ENCODE data around the gene MYL4. TPM values are rescaled to one million over a fixed set of nuclear protein-coding genes. Genes with fewer than 3 reads are reported as not detected.
"Not testable (repeated sequence)": the region's sequence is repeated elsewhere in the genome, so short reads cannot be mapped to it uniquely, and the experiment has no call there.

Gene MYL4
- total RNA-seq, 2 experiments from 2014 or later = not detected

DNA sequence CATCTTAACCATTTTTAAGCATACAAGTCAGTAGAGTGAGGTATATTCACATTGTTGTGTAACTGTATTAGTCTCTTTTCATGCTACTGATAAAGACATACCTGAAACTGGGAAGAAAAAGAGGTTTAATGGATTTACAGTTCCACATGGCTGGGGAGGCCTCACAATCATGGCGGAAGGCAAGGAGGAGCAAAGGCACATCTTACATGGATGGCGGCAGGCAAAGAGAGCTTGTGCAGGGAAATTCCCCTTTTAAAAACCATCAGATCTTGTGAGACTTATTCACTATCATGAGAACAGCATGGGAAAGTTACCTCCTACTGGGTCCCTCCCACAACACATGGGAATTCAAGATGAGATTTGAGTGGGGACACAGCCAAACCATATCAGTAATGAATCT is 14.9 kb downstream of the MYL4 start:
- DNase-seq; H3K9me3 Mint-ChIP-seq; POLR2A ChIA-PET; H3K36me3 Mint-ChIP-seq; H3K4me3 Mint-ChIP-seq; intact Hi-C loops (cut with micrococcal nuclease); H3K27ac Mint-ChIP-seq; H3K27me3 Mint-ChIP-seq; CTCF ChIA-PET: not testable (repeated sequence)
- peaks cover 16% of the 10 kb centered on the region for H3K4me1 Mint-ChIP-seq (ENCODE audit: low read depth)

DNA sequence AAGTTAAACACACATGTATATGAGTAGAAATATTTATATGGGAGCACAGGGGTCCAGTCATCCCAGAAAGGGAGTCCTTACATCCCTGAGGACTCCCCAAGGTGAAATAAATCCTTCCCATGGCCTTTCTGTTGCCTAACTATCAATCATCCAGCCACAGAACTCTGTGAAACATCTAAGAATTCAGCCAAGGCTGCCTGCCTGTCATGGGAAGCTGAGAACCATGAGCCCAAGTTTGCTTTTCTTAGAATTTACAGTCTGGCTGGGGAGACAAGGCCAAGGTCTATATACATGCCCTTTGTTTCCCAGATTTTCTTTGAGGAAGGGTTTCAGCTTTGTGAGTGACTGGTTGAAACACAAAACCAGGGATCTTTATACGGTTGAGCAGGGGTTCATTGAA is 15.8 kb downstream of the MYL4 start:
- no peak overlapping the region for H3K27ac Mint-ChIP-seq
- H3K4me1 Mint-ChIP-seq (ENCODE audit: low read depth) = peaks cover 16% of the 10 kb centered on the region
- no peak for DNase-seq
- ChIA-PET CTCF (interaction anchor here (2.1 kb wide), 1 partner anchor 91 kb away, joined by 9 read pairs; no protein-coding TSS in a partner anchor), POLR2A (no interaction called here)
- no peaks in the 10 kb centered on the region for H3K27me3 Mint-ChIP-seq
- intact Hi-C loops (cut with micrococcal nuclease) = no loop called here
- H3K9me3 Mint-ChIP-seq = peaks cover 7% of the 10 kb centered on the region
- no peak overlapping the region for H3K4me3 Mint-ChIP-seq
- no peaks in the 10 kb centered on the region for H3K36me3 Mint-ChIP-seq

DNA sequence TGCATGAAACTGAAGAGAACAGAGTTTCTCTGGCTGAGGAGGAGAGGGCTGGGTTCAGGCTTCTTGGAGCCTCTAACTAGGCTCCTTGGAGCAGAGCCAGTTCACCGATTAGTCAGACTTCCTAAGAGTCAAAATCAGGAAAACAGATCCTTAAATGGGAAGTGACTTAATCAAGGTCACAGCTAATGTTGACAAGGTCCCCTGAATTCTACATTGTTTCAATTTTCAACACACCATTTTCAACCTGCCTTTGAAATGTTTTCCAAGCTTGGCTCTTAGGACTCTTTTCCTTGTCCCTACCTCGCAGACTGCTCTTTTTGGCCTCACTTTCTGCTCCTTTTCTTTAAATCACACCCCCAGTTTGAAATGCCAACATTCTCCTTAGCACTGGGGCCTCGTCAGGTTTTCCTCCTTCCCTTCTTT is 16.3 kb downstream of the MYL4 start:
- Mint-ChIP-seq H3K27me3 (no peaks in the 10 kb centered on the region), H3K9me3 (peaks cover 7% of the 10 kb centered on the region), H3K4me1 (ENCODE audit: low read depth) (peaks cover 15% of the 10 kb centered on the region), H3K4me3 (no peak overlapping the region), H3K36me3 (no peaks in the 10 kb centered on the region), H3K27ac (no peak overlapping the region)
- POLR2A ChIA-PET = no interaction called here
- CTCF ChIA-PET = interaction anchor here (2.1 kb wide), 1 partner anchor 90 kb away, joined by 9 read pairs; no protein-coding TSS in a partner anchor
- intact Hi-C loops (cut with micrococcal nuclease) = no loop called here
- no peak for DNase-seq

DNA sequence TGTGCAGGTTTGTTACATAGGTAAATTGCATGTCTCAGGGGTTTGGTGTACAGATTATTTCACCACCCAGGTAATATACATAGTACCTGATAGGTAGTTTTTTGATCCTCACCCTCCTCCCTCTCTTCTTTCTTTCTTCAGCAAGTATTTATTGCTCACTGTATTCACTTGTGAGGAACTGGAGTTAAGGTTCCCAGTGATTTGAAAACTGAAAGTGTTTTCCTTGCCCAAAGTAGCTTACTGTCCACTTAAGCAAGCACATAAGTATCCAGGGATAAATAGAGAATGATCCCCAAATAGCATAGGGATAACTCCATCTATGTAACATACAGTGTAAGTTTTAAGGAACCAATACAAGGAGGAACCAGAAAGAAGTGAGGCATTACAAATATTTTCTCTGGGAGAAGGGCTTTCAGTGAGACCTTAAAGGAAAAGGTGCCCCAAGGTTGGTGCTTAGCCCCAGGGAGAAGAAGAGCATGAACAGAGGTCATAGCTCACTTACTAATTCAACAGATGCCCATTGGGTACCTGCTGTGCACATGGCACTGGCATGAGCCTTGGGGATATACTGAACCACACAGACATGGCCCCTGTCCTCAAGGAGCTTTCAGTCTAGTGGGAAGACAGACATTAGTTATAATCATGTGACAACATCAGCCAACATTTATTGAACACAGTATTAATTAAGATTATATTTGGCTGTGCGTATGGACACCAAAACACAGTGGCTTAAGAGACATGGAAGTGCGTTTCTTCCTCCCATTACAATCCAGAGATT is 17.0 kb downstream of the MYL4 start:
- POLR2A ChIA-PET = no interaction called here
- Mint-ChIP-seq H3K9me3 (peaks cover 7% of the 10 kb centered on the region), H3K27me3 (no peaks in the 10 kb centered on the region), H3K4me1 (ENCODE audit: low read depth) (peaks cover 11% of the 10 kb centered on the region), H3K36me3 (no peaks in the 10 kb centered on the region), H3K4me3 (no peak overlapping the region), H3K27ac (no peak overlapping the region)
- intact Hi-C loops (cut with micrococcal nuclease) = no loop called here
- DNase-seq = no peak
- CTCF ChIA-PET = interaction anchor here (2.1 kb wide), 1 partner anchor 90 kb away, joined by 9 read pairs; no protein-coding TSS in a partner anchor

DNA sequence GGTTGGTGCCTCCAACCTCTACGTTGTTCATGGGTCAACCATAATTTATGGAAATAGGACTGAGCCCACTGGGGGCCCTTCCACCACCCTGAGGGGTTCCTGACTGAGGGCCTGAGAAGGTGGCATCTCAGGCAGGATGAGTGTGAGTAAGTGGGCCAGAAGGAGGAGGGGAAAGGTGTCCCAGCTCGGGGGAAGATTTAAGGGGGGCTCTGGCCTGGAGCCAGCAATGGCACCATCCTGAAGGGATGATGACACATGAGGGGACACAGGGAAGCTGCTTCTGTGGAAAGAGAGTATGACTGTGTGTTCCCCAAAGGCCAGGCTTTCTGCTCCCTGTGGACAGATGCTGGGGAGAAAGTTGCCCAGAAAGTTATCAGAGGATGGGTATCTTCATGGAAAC is 18.7 kb downstream of the MYL4 start:
- peaks cover 11% of the 10 kb centered on the region for H3K4me1 Mint-ChIP-seq (ENCODE audit: low read depth)
- intact Hi-C loops (cut with micrococcal nuclease) = no loop called here
- no peak for DNase-seq
- H3K4me3 Mint-ChIP-seq = no peak overlapping the region
- H3K27ac Mint-ChIP-seq = no peak overlapping the region
- no peaks in the 10 kb centered on the region for H3K36me3 Mint-ChIP-seq
- H3K27me3 Mint-ChIP-seq = no peaks in the 10 kb centered on the region
- CTCF ChIA-PET = interaction anchor here (4.1 kb wide), 1 partner anchor 87 kb away, joined by 74 read pairs; no protein-coding TSS in a partner anchor
- POLR2A ChIA-PET = no interaction called here
- H3K9me3 Mint-ChIP-seq = peaks cover 7% of the 10 kb centered on the region

DNA sequence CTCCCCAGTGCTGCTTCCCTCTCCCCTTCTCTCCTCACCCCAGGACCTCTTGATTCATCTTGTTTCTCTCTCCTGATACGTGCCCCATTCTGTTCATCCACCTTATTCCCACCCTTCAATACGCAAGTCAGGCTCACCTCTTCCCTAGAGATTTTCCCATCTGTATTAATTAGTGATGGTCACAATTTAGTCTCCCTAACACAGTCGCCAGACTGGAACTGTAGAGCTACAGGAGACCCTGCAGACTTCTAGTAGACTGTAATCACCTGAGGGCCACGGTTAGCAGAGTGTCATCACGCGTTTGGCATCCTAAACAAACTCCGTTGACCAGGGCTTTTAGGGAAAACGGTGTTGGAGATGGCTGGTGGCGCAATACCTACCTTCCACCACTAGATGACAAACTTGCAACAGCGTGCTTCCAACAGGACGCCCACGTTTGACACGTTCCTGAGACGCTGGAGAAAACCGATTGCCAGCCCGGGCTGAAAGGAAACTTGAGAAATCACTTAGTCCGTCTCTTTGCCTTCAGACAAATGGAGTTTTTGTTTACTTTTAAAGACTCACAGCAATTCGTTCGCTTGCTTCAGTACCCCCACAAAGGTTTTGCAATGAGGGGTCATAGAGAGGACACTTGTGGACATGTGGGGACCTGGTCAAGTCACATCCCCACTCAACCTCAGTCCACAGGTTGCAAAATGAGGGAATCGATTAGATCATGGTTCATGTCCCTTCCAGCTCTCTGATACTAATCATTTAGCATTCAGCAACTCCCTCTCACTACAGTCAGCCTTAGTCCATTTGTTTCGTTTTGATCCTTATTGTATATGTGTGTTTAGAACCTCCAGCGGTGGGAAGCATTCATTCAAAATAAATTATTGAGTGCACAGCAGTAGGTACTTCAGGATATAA is 20.6 kb downstream of the MYL4 start:
- H3K4me3 Mint-ChIP-seq = peak overlapping the region; percentile 60
- ChIA-PET POLR2A (no interaction called here), CTCF (interaction anchor here (0.6 to 4.1 kb wide), 19 partner anchors 9 to 389 kb away, joined by 3 to 74 read pairs (median 4); partner anchors contain the start of genes CDC27 and EFCAB13)
- DNase-seq = peak; percentile 85
- H3K4me1 Mint-ChIP-seq (ENCODE audit: low read depth) = peaks cover 11% of the 10 kb centered on the region
- H3K27me3 Mint-ChIP-seq = no peaks in the 10 kb centered on the region
- H3K9me3 Mint-ChIP-seq = no peaks in the 10 kb centered on the region
- intact Hi-C loops (cut with micrococcal nuclease) = loop anchor here (1.0 to 5.0 kb wide), 2 partner anchors 86 to 388 kb away; no protein-coding TSS in a partner anchor
- no peak overlapping the region for H3K27ac Mint-ChIP-seq
- H3K36me3 Mint-ChIP-seq = no peaks in the 10 kb centered on the region

DNA sequence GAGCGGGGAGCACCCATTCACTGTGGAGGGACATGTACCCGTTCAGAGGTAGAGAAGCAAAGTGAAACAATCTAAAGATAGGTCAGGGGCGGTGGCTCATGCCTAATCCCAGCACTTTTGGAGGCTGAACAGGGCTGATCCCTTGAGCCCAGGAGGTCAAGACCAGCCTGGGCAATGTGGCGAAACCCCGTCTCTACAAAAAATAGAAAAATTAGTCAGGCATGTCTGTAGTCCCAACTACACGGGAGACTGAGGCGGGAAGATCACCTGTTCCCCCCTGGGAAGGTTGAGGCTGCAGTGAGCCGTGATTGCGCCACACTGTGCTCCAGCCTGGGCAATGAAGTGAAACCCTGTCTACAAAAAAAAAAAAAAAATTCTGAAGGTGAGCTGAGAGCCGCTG is 21.7 kb downstream of the MYL4 start:
- Mint-ChIP-seq H3K4me1 (ENCODE audit: low read depth) (peaks cover 11% of the 10 kb centered on the region), H3K36me3 (no peaks in the 10 kb centered on the region), H3K4me3 (no peak overlapping the region), H3K27ac (no peak overlapping the region), H3K27me3 (no peaks in the 10 kb centered on the region), H3K9me3 (no peaks in the 10 kb centered on the region)
- ChIA-PET POLR2A (interaction anchor here (0.6 kb wide), 1 partner anchor 33 kb away, joined by 3 read pairs; no protein-coding TSS in a partner anchor), CTCF (interaction anchor here (1.0 to 4.1 kb wide), 8 partner anchors 10 to 385 kb away, joined by 3 to 74 read pairs (median 5); partner anchors contain the start of gene CDC27)
- intact Hi-C loops (cut with micrococcal nuclease) = loop anchor here (5.0 kb wide), 1 partner anchor 386 kb away; no protein-coding TSS in a partner anchor
- DNase-seq = no peak

DNA sequence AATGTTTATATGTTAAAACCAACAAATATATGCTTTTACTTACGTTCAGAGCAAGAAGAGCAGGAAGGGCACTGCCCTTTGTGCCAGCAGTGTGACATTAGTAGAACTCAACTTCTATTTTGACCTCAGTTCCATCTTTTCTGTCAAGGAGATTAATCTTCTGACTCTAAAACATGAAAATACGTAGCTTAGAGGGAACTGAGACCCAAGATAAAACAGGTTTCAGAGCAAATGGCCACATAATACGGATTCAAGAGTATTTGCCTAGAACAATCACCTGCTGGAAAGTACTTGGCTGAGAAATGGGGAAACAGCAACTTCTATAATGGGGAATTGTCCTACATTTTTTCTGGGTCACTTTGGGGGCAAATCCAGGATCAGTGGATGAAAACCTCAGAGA is 22.2 kb downstream of the MYL4 start:
- CTCF ChIA-PET = interaction anchor here (0.7 to 4.1 kb wide), 3 partner anchors 78 to 87 kb away, joined by 3 to 74 read pairs (median 4); no protein-coding TSS in a partner anchor
- POLR2A ChIA-PET = interaction anchor here (0.6 kb wide), 1 partner anchor 34 kb away, joined by 3 read pairs; no protein-coding TSS in a partner anchor

DNA sequence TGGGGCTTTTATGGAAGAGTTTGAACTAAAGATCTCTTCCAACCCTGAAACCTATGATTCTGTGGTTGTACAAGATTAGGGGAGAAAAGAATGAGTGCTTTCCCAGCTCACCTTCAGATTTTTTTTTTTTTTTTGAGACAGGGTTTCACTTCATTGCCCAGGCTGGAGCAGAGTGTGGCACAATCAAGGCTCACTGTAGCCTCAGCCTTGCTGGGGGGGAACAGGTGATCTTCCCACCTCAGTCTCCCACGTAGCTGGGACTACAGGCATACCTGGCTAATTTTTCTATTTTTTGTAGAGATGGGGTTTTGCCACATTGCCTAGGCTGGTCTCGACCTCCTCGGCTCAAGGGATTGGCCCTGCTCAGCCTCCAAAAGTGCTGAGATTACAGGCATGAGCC is 22.7 kb downstream of the MYL4 start:
- intact Hi-C loops (cut with micrococcal nuclease) = loop anchor here (5.0 kb wide), 1 partner anchor 385 kb away; no protein-coding TSS in a partner anchor

More for the DNA sequence above, 22.2 kb downstream of the MYL4 start:
- peaks cover 11% of the 10 kb centered on the region for H3K4me1 Mint-ChIP-seq (ENCODE audit: low read depth)
- H3K36me3 Mint-ChIP-seq = no peaks in the 10 kb centered on the region
- DNase-seq = no peak
- no peaks in the 10 kb centered on the region for H3K27me3 Mint-ChIP-seq
- no peak overlapping the region for H3K27ac Mint-ChIP-seq
- intact Hi-C loops (cut with micrococcal nuclease) = loop anchor here (5.0 kb wide), 1 partner anchor 386 kb away; no protein-coding TSS in a partner anchor
- no peak overlapping the region for H3K4me3 Mint-ChIP-seq
- H3K9me3 Mint-ChIP-seq = no peaks in the 10 kb centered on the region

DNA sequence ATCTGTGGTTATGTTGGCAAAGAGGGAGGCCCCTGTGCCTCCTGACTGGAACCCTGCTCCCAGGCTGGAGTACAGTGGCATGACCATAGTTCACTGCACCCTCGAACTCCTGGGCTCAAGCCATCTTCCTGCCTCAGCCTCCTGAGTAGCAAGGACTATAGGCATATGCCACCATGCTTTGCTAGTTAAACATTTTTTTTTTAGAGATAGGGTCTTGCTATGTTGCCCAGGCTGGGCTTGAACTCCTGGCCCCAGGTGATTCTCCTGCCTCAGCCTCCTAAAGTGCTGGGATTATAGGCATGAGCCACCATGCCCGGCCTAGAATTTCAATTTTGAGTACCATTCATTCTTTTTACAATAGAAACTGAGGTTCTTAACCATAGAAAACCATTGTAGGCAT is 23.3 kb downstream of the MYL4 start:
- DNase-seq = no peak
- Mint-ChIP-seq H3K4me3 (no peak overlapping the region), H3K36me3 (no peaks in the 10 kb centered on the region), H3K4me1 (ENCODE audit: low read depth) (peaks cover 11% of the 10 kb centered on the region), H3K27ac (no peak overlapping the region), H3K27me3 (no peaks in the 10 kb centered on the region), H3K9me3 (no peaks in the 10 kb centered on the region)
- POLR2A ChIA-PET = no interaction called here
- intact Hi-C loops (cut with micrococcal nuclease) = loop anchor here (5.0 kb wide), 1 partner anchor 385 kb away; no protein-coding TSS in a partner anchor
- CTCF ChIA-PET = interaction anchor here (1.0 kb wide), 1 partner anchor 83 kb away, joined by 4 read pairs; no protein-coding TSS in a partner anchor

More for the DNA sequence above, 22.7 kb downstream of the MYL4 start:
- POLR2A ChIA-PET = no interaction called here
- no peaks in the 10 kb centered on the region for H3K36me3 Mint-ChIP-seq
- DNase-seq = no peak
- H3K4me1 Mint-ChIP-seq (ENCODE audit: low read depth) = peaks cover 11% of the 10 kb centered on the region
- H3K9me3 Mint-ChIP-seq = no peaks in the 10 kb centered on the region
- no peak overlapping the region for H3K27ac Mint-ChIP-seq
- H3K27me3 Mint-ChIP-seq = no peaks in the 10 kb centered on the region
- no peak overlapping the region for H3K4me3 Mint-ChIP-seq
- CTCF ChIA-PET = interaction anchor here (0.7 to 1.9 kb wide), 2 partner anchors 77 to 87 kb away, joined by 3 to 4 read pairs; no protein-coding TSS in a partner anchor

DNA sequence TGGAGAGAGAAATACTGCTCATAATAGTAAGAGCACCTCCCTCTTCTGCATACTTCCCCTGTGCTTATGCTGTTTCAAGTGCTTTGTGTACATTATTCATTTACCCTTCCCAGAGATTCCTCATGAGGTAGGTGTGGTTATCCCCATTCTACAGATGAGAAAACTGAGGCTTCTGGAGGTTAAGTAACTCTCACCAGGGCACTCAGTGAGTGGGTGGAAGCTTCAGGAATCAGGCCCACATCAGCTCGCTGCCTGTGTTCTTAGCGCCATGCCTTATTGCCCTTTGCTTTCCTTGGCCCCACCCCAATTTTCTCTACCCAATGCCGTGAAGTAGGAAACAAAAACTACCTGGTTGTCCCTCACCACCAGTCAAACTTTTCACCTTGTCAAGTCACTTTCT is 26.4 kb downstream of the MYL4 start:
- ChIA-PET POLR2A (no interaction called here), CTCF (no interaction called here)
- Mint-ChIP-seq H3K4me3 (no peak overlapping the region), H3K36me3 (no peaks in the 10 kb centered on the region), H3K27me3 (no peaks in the 10 kb centered on the region), H3K9me3 (no peaks in the 10 kb centered on the region), H3K27ac (no peak overlapping the region), H3K4me1 (ENCODE audit: low read depth) (peaks cover 5% of the 10 kb centered on the region)
- intact Hi-C loops (cut with micrococcal nuclease) = no loop called here
- no peak for DNase-seq

DNA sequence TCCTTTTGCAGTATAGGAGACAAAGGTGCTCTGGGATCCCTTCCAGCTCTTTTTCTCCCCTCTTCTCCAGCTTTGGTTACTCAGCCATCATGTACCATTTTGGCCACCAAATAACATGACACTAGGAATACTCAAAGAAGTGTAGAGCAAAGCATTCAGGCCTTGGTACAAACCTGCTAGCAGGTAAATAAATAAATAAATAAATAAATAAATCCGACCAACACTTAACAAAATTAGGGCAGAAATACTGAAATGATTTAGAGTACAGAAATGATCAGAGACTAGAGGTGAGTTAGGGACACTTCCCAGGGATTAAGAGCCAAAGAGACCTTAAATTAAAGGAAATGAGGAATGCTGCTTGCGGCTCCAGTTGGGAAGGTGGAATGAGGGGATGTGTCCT is 26.8 kb downstream of the MYL4 start:
- POLR2A ChIA-PET = no interaction called here
- H3K9me3 Mint-ChIP-seq = no peaks in the 10 kb centered on the region
- H3K4me1 Mint-ChIP-seq (ENCODE audit: low read depth) = peaks cover 6% of the 10 kb centered on the region
- no peak overlapping the region for H3K27ac Mint-ChIP-seq
- no peaks in the 10 kb centered on the region for H3K27me3 Mint-ChIP-seq
- no peak for DNase-seq
- H3K4me3 Mint-ChIP-seq = no peak overlapping the region
- CTCF ChIA-PET = no interaction called here
- H3K36me3 Mint-ChIP-seq = no peaks in the 10 kb centered on the region
- intact Hi-C loops (cut with micrococcal nuclease) = no loop called here

All from activated CD4-positive, alpha-beta memory T cell treated with anti-CD3 and anti-CD28 coated beads for 36 hours (primary cell).